Thymus (tissue), 11 donors: ENCODE data around the gene BRD3OS. TPM values are rescaled to one million over a fixed set of nuclear protein-coding genes. Genes with fewer than 3 reads are reported as not detected.

ENCODE experiments used
- DNase-seq, 9 donors: peaks; one replicate each; pipeline ENCODE4 v3.0.0-alpha.2; 2013; ENCODE audit warnings: low spot score in 9 of 9, low read depth in 6 of 9, missing footprints in 1 of 9
- H3K27ac ChIP-seq, 2 donors: one replicate each; pipeline ENCODE4 v1.5.1; 2013; ENCODE audit warnings: control low read depth in 1 of 2, low read depth in 1 of 2, low read length in 1 of 2, mild to moderate bottlenecking in 1 of 2, moderate library complexity in 1 of 2
- H3K27me3 ChIP-seq, 2 donors: one replicate each; pipeline ENCODE4 v1.5.1; 2013; ENCODE audit warnings: low read length in 1 of 2; ENCODE audit not compliant: control insufficient read depth in 2 of 2, insufficient read depth in 1 of 2
- H3K36me3 ChIP-seq, 2 donors: one replicate each; pipeline ENCODE4 v1.5.1; 2013; ENCODE audit warnings: low read length in 1 of 2, mild to moderate bottlenecking in 1 of 2, moderate library complexity in 1 of 2; ENCODE audit not compliant: control insufficient read depth in 2 of 2, insufficient read depth in 2 of 2
- H3K4me1 ChIP-seq, 2 donors: one replicate each; pipeline ENCODE4 v1.5.1; 2013; ENCODE audit warnings: low read length in 2 of 2; ENCODE audit not compliant: control insufficient read depth in 2 of 2, insufficient read depth in 2 of 2
- H3K4me3 ChIP-seq, 2 donors: one replicate each; pipeline ENCODE4 v1.5.1; 2013; ENCODE audit warnings: low read length in 2 of 2, control low read depth in 1 of 2, mild to moderate bottlenecking in 1 of 2
- H3K9me3 ChIP-seq, 2 donors: one replicate each; pipeline ENCODE4 v1.5.1; 2013; ENCODE audit warnings: low read length in 1 of 2, mild to moderate bottlenecking in 1 of 2; ENCODE audit not compliant: control insufficient read depth in 2 of 2, insufficient read depth in 1 of 2
- WGBS: extraction: QIAGEN DNeasy Blood & Tissue Kit; methylation state at CpG from one replicate; pipeline ENCODE4 v1.1.7; 2013; 5-methylcytosine and 5-hydroxymethylcytosine counted together
- polyA plus RNA-seq: library from polyadenylated mRNA; stranded (reverse); fragments of 200-250 nt; gene quantifications from one replicate; pipeline ENCODE4 v1.2.3, GENCODE V29; 2013
- total RNA-seq: library from RNA; stranded (reverse); fragments of 120-200 nt; gene quantifications from one replicate; pipeline ENCODE4 v1.2.4, GENCODE V29; 2013
- donor health status: healthy.

The BRD3OS gene
- total and polyA plus RNA-seq, 2 donors, result 9.9 to 12.4 TPM

DNA sequence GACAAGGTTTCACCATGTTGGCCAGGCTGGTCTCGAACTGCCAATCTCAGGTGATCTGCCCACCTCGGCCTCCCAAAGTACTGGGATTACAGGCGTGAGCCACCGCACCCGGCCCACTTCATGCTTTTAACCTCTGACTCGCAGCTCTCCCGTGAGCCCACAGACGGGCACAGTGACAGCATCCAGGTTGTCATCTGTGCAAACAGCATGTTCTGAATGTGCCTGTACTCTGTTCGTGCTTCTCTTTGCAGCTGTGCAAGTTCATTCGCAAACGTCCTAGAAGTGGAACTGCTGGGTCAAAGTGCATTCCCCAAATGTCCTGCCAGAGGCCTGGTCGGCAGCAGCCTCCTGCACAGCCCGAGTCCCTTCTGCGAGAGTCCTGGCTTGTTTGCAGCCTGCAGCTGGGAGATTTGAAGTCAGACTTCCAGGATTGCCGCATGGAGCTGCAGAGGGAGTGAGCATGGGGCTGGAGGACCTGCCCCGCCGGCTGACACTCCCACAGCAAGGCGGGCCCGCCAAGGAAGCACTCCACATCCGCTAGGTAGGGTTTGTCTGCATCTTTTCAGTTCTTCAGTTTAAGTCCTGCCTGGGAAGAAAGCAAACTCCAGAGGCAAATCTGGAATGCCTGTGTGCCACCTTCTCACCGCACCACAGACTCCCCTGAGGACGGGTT, 3.4 kb downstream of the BRD3OS start:
- no peaks in the 10 kb centered on the region for H3K27me3 ChIP-seq
- peaks cover 28 to 41% of the 10 kb centered on the region in 2 donors for H3K36me3 ChIP-seq
- 96% methylated on average over 22 of the region's 22 CpGs for WGBS
- H3K4me1 ChIP-seq, result peaks cover 4 to 15% of the 10 kb centered on the region in 2 donors
- H3K27ac ChIP-seq, result no peak overlapping the region
- H3K9me3 ChIP-seq, result peaks cover 0 to 2% of the 10 kb centered on the region in 2 donors
- no peak for DNase-seq
- no peak overlapping the region for H3K4me3 ChIP-seq

DNA sequence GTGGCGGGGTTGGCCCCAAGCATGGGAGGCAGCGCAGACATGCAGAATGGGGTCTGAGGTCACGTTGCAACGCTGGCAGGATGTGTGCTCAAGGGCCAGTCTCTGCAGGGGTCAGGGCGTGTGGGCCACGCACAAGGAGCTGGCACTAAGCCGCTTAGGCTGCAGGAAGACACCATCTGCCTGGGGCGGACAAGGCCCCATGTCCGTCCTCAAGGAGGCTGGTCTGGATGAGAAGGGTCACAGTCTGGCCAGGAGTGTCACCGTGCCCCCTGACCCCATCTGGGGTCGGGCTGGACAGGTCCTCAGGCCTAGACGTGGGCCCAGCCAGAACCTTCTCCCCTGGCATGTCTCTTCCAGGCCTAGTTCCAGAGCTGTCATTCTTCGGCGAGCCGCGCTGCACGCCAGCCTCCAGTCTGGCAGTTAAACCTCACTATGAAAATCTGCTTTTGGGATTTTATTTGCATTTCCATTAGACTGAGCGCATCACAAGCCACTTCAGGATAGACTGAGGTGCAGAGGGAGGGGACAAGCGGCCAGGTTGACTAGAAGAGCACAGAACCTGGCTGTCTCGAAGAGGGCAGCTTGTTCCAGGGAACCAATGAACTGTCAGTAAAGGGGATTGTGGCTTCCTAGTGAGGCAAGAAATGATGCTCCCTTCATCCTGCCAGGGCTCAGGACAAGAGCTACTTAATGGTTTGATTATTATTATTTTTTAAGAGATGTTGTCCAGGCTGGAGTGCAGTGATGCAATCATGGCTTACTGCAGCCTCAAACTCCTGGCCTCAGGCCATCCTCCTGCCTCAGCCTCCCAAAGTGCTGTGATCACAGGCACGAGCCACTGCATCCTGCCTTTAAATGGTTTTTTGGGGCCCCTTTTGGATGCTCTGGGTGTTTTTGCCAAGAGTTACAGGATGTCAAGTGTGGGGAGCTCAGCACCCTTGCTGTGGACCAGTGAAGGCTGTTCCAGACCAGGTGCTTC, 4.3 kb downstream of the BRD3OS start:
- Histone ChIP-seq H3K9me3 (peaks cover 0 to 2% of the 10 kb centered on the region in 2 donors), H3K4me3 (no peak overlapping the region), H3K36me3 (peaks cover 37 to 49% of the 10 kb centered on the region in 2 donors), H3K4me1 (peaks cover 4 to 14% of the 10 kb centered on the region in 2 donors), H3K27ac (no peak overlapping the region), H3K27me3 (no peaks in the 10 kb centered on the region)
- no peak for DNase-seq
- WGBS, result 98% methylated on average over 21 of the region's 21 CpGs

DNA sequence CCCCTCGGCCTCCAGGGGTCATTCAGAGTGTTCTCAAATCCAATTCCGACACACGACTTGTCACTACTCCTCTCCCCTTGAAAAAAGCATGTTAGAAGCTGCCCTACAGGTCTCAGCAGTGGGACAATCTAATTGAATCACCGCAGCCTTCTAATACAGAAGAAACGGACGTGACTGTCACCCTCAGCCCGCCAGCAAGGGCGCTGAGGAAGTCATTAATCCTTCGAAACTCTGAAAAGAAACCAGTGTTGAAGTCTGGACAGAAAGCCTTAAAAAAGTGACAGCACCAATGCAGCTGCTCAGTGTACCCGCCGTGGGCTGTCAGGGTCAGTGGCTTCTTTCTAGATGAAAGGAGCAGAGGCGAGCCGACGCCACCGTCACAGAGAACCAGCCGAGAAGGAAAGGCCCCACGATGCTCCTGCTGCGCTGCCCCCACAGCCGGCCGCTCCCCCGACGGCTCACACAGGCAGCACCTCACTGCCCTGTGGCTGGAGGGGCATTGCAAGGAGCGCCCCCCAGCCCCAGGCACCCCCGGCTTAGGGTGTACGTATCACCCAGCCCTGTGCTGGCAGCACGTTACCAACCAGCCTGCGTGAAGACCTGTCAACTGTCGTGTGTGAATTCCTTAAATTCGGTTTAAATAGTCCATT, 5.7 kb downstream of the BRD3OS start:
- Histone ChIP-seq H3K9me3 (peaks cover 0 to 2% of the 10 kb centered on the region in 2 donors), H3K36me3 (peaks cover 51 to 63% of the 10 kb centered on the region in 2 donors), H3K4me1 (peaks cover 4 to 9% of the 10 kb centered on the region in 2 donors), H3K4me3 (no peak overlapping the region), H3K27me3 (no peaks in the 10 kb centered on the region), H3K27ac (no peak overlapping the region)
- 96% methylated on average over 29 of the region's 29 CpGs for whole genome bisulfite sequencing
- no peak for DNase-seq

DNA sequence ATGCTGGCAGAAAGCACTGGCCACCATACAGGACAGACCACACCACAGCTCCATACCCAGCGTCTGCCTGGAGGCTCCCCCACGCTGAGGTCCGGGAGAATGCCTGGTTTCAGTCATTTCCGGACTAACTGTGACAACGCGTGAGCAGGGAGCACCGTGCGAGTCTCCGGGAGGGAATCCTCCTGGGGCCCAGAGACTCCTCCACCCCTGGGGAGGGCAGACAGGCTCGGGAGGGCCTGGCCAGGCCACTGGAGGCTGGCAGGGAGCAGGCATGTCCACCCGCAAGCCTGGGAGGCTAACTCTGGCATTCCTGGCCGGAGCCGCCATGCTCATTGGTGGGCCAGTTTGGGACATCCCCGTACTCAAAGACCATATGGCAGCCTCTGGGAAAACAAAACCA, 6.5 kb downstream of the BRD3OS start:
- H3K4me3 ChIP-seq, result no peak overlapping the region
- H3K9me3 ChIP-seq, result peaks cover 0 to 2% of the 10 kb centered on the region in 2 donors
- no peak overlapping the region for H3K27ac ChIP-seq
- DNase-seq, result no peak
- no peaks in the 10 kb centered on the region for H3K27me3 ChIP-seq
- H3K36me3 ChIP-seq, result peaks cover 55 to 71% of the 10 kb centered on the region in 2 donors
- WGBS, result 98% methylated on average over 14 of the region's 14 CpGs
- peaks cover 0 to 3% of the 10 kb centered on the region in 2 donors for H3K4me1 ChIP-seq

DNA sequence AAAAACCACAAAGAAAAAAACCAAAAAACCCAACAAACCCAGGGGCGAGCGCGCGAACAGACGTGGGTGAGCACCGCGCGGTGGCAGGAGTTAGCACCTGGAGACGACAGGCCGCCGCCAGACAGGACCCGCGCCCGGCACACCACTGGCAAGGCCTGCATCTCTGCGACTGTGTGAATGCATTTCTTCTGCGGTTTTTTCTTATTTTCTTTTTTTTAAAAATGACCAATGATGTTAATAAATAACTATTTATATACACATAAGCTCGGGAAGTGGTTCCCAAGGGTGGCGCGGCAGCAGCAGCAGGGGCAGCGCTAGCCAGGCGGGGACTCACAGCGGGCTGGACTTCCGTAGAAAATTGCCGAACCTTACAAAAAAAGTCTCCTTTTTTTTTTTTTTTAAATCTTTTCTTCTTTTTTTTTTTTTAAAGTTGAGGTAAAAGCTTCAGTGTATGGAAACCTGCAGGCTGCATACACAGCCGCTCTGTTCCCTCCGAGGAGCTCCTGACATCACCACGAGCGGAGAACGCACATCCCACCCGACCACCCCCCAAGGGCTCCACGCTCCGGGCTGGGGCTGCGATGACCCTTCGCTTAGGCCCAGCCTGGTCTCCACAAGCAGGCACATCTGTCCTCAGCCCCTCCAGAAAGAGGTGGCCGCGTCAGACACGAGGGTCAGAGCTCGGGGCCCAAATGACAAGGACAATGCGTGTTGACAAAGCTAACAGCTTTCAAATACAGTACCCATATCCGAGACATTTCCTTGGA, 7.4 kb downstream of the BRD3OS start:
- Histone ChIP-seq H3K4me3 (no peak overlapping the region), H3K27ac (no peak overlapping the region), H3K9me3 (peaks cover 0 to 2% of the 10 kb centered on the region in 2 donors), H3K4me1 (peaks cover 0 to 3% of the 10 kb centered on the region in 2 donors), H3K36me3 (peaks cover 55 to 74% of the 10 kb centered on the region in 2 donors), H3K27me3 (no peaks in the 10 kb centered on the region)
- 82% methylated on average over 40 of the region's 40 CpGs for WGBS
- no peak for DNase-seq

DNA sequence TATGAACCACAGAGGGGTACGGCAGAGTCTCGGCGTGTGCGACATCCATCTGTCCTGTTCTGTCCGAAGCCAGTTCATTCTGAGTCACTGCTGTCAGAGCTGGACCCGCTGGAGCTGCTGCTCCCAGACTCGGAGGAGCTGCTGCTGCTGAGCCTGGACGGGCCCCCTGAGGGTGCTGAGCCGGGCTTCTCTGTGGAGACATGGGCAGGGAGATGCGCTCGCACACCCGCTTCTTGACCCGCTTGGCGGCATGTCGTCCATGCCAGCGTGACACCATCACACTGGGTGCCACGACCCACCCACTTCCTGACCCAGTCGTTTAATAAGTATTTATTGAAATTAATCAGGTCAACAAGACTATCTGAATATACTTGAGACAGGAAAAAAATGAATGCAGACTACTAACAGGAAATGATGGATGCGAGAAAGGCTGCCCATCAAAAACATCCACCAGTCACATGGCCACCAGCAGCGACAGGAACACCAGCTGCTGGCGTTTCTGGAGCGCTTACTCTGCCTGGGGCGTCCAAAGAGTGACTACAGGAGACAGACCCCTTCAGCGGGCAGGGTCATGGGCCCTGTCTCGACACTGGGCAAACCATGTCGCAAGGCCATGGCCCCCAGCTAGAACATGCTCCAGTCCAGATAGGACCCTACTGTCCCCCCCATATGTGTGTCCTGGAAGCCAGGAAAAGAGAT, 8.4 kb downstream of the BRD3OS start:
- Histone ChIP-seq H3K27me3 (no peaks in the 10 kb centered on the region), H3K27ac (no peak overlapping the region), H3K4me1 (peaks cover 0 to 3% of the 10 kb centered on the region in 2 donors), H3K9me3 (peaks cover 0 to 2% of the 10 kb centered on the region in 2 donors), H3K36me3 (peaks cover 58 to 77% of the 10 kb centered on the region in 2 donors), H3K4me3 (no peak overlapping the region)
- 98% methylated on average over 26 of the region's 26 CpGs for WGBS
- no peak for DNase-seq

DNA sequence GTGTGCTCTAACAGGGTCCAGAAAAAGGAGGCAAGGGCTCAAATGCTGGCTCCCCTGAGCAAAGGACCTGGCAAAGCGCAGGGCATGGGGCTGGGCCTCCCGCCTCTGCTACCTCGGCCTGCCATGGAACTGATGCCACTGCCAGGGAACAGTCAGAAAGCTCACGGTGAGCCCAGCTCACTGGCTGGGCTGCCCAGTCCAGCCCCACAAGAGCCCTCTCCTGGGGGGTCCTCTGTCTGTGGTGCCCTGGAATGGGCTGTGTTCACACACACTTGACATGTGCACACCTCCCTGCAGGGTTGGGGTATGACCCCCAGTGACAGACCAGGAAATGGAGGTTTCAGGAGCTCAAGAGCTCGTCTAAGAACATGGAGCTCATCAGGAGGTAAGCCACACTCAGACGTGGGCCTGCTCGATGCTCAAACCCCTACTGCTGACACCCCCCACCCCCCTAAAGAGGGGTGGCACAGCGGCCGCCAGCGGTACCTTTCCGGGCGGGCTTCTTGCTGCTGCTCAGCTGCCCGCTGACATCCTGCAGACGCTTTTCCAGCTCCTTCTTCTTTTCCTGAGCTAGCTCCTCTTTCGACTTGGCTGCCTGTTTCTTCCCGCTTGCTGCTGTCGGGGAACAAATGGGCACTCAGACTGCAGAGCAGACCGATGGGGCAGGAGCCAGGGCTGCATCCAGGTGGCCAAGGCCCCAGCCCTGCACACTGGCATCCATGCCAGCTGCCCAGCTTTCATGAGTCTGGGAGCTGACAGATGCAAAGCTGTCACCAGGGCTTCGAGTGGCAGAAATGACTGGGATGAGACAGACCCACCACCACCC, 9.1 kb downstream of the BRD3OS start:
- H3K36me3 ChIP-seq, result peaks cover 65 to 78% of the 10 kb centered on the region in 2 donors
- H3K27ac ChIP-seq, result no peak overlapping the region
- peaks cover 2 to 3% of the 10 kb centered on the region in 2 donors for H3K9me3 ChIP-seq
- peaks cover 0 to 3% of the 10 kb centered on the region in 2 donors for H3K4me1 ChIP-seq
- no peaks in the 10 kb centered on the region for H3K27me3 ChIP-seq
- WGBS, result 97% methylated on average over 19 of the region's 19 CpGs
- DNase-seq, result no peak
- no peak overlapping the region for H3K4me3 ChIP-seq
